DMS114 treated with DMSO at 0.1 percent for 48 hours (cell line): Measurements from ENCODE around the gene MLLT3.

Experiments used
- DNase-seq: peaks from one replicate; lab custom pipeline; 2025; ENCODE audit not compliant: unreplicated experiment; lab: John Stamatoyannopoulos, UW

The MLLT3 gene

DNA sequence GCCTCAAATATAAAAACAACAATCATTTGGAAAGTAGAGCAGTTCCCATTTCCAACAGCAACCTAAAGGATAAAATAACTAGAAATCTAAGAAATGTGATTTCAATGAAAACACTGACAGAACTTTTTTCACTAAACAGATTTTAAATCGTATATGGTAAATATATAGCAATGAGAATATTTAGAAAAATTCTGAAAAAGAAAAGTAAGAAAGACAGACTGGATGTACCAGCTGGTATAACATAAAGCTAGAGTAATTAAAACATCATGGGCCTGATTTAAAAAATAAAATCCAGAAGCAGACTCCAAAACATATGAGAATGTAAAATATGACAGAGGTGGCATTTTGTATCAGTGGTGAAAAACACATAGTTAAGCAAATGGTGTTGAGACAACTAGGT lies 308.9 kb downstream of the MLLT3 start:
- DNase-seq, result no peak

GRCh38 chr9:20312732-20313131 lies 309.6 kb downstream of the MLLT3 start:
- DNase-seq, result no peak

DNA sequence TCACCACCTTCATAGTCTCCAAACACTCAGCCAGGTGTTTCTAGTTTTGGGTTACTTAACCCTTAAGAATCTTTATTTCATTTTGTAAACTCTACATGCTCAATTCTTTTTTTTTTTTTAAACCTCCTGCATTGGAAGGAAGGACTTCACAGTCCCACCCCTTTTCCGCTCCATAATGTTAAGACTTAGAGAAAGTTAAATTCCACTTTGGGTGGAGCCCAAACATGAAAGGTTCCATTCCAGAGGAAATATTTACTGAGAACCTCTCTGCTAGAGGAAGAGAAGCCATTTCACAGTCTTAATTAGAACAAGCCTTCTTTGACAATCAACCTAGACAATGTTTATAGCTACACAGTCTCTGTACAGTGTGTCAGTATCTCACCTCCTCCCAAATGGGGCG lies 312.3 kb downstream of the MLLT3 start:
- no peak for DNase-seq

GRCh38 chr9:20309124-20309523 lies 313.2 kb downstream of the MLLT3 start:
- no peak for DNase-seq

GRCh38 chr9:20307621-20308020 lies 314.7 kb downstream of the MLLT3 start:
- DNase-seq, result no peak

GRCh38 chr9:20305452-20305851 lies 316.8 kb downstream of the MLLT3 start:
- no peak for DNase-seq

GRCh38 chr9:20303996-20304395 lies 318.3 kb downstream of the MLLT3 start:
- DNase-seq, result no peak

- no peak for DNase-seq
Measured at GRCh38 chr9:20303066-20303465, 319.2 kb downstream of the MLLT3 start.

DNA sequence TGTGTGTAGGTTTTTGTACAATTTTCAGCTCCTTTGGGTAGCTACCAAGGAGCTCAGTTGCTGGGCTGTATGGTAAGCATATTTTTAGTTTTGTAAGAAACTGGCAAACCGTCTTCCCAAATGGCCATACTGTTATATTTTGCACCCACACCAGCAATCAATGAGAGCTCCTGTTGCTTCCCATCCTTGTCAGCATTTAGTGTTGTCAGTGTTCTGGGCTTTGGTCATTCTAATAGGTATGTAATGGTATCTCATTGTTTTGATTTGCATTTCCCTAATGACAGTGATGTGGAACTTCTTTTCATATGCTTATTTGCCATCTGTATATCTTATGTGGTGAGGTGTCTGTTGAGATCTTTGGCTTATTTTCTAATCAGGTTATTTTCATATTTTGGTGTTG lies 320.1 kb downstream of the MLLT3 start:
- no peak for DNase-seq

DNA sequence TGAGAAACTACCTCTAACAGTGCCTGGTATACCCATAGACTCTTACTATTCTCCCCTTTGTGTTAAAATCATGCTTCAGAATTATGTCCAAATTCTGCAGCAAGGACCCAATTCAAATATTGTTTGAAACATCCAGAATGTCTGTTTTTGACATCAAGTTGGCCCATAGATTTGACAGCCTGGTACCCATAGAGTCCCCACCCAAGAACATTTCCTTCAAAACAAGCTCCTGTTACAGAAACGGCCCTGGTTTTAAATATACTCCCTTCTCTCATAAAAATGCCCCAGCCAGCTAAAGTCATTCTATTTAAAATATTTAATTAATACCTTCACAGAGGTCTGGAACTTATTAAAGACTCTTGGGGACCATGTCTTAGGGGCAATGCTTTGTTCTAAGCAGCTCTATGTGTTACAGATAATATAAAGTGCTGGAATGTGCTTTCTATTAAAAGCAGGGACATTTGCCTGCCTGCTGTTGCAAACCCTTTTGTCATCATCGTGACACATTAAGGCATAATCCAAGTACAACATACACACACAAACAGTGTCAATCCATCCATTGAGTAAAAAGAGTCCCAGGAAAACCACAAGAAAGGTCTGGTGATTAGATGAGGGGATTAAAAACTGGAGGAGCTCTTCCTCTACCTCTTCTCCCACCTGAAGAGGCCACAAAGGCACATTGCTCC lies 321.7 kb downstream of the MLLT3 start:
- no peak for DNase-seq

- DNase-seq, result no peak
Measured at GRCh38 chr9:20297646-20298084, 324.6 kb downstream of the MLLT3 start.

GRCh38 chr9:20295555-20295954 lies 326.7 kb downstream of the MLLT3 start:
- DNase-seq, result no peak

DNA sequence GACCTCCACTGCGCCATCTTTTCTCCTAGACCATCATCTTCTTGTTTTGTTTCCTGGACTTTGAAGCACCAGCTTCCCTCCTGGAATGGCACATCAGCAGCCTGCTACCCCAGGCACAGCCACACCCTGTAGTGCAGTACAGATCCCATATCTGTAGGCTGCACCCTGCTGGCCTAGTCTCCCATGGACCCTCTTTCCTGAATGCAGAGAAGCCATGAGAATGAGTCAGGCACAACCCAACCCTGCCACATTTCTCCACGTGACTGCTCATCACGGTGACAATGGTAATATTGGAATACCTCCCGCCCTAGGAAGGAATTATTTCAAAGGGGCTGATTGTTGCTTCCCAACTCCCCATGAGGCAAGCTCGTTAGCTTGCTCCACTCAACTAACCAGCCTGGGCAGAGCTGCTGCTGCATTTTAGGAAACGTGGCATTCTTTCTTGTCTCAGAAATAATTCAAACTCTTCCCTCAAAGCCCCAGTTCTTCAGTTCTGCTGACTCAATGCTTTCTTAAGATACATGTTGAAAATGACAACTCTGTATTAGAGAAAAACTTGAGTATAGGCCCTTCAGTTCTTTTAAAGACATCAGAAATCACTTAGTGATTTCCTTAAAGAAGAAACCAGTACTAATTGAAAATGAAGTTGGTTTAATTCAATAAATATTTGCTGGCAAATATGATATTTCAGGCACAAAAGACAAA lies 328.1 kb downstream of the MLLT3 start:
- DNase-seq, result no peak

DNA sequence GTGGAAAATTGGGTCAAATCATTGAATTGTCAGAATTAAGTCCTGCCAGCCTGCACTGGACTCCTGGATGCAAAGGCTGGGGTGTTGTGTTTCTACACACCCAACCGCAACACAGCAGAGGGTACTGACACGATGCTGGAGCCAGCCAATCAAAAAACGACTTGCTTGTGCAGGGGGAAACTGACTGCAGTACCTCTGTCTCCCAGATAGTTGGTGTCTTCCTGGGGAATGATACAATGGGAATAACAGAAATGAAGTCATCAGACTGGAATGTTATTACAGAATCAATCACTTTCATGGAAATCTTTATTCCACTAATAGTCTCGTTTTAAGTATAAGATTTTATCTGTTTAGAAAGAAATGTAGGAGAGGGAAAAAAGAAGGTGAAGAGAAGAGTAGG lies 330.3 kb downstream of the MLLT3 start:
- no peak for DNase-seq
